GOT3 (cell line): ENCODE measurements around the gene KHDRBS2.

Source experiments
- DNase-seq: peaks from one replicate; lab custom pipeline; 2025; ENCODE audit warnings: mixed read lengths; lab: John Stamatoyannopoulos, UW

Gene KHDRBS2

GRCh38 chr6:62175195-62175594 lies 110.8 kb downstream of the KHDRBS2 start:
- no peak for DNase-seq

- DNase-seq: no peak
Observed at GRCh38 chr6:62174548-62174947, 111.5 kb downstream of the KHDRBS2 start.

DNA sequence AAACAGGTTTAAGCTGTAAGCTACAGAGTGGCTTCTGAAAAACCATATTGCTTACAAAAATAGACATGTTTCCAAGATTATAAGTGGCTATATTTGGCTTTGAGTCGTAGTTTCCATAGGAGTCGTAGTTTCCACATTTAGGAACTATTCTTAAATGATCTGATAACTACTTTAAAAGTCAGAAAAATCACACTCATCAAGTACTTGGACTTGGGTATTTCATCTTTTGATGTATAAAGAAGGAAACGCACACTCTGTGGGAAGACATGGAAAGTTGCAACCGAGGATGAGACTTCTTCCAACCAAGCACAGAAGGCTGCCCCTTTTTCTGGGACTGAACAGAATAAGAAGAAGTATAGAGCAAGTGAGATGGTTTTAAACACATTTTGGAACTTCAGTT lies 118.3 kb downstream of the KHDRBS2 start:
- DNase-seq: no peak

GRCh38 chr6:62162858-62163257 lies 123.2 kb downstream of the KHDRBS2 start:
- DNase-seq: no peak

- no peak for DNase-seq
Observed at GRCh38 chr6:62152796-62153195, 133.2 kb downstream of the KHDRBS2 start.

DNA sequence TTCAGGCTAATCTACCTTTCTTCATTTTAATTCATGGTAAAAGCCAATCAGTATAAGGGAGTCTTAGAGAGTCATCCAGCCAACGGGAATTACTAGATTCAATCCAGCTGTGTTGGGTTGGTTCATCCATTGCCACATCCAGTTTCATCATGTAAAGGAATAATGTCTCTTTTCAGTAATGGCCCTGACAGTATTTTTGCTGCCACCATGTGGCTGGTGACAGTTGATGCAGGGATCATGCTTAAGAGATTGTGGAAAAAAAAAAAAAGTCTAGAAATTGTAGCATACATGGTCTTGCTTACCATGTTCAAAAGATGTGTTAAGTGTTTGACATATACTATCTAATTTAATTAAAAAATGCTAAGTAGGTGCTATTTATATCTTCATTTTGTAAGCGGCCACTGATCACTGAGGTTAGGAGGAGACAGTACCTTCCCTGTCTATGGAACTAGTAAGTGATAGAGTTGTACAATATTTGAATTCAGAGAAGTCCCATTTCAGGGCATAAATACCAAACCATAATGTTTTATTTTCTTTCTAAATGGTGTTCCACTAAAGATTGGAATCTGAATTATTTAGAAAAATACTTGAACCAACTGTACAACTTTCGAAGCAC lies 135.9 kb downstream of the KHDRBS2 start:
- no peak for DNase-seq

DNA sequence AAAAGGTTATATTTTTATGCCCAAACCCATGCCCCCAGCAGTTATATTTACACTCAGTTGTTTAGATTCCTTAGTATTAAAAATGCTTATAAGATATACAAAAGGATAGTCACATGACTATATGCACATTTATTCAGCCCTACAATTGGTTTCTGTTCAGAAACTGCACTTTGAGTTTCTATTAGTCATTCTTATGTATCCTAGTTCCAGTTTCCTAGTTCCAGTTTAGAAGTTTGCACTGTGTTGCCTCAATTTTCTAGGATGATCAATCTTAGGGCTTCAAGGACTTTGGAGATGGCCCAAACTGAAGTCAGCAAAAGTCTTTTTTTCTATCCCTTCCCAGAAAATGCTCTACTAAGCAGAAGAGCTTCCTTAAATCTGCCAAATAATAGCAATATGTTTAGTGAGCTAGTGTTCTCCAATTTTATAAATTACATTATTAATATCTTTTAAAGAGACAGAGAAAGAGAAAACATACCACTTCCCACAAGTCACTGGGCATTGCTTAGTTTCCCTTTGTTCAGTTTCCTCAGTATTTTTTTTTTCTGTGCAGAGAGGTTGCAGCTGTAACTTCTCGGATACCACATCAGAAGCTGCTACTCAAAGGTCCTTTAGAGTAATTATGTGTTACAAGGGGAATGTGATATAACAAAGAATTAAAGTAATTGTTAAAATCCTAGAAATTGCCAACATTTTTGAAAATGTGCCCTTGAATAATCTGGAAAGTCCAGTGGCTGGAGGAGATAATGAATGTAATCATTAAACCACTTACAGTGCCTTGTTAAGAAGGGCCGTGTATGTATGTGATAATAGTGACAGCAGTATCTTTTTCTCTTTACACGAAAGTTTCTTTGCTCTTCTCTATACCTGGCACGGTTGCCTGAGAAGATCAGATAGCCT lies 138.8 kb downstream of the KHDRBS2 start:
- no peak for DNase-seq

DNA sequence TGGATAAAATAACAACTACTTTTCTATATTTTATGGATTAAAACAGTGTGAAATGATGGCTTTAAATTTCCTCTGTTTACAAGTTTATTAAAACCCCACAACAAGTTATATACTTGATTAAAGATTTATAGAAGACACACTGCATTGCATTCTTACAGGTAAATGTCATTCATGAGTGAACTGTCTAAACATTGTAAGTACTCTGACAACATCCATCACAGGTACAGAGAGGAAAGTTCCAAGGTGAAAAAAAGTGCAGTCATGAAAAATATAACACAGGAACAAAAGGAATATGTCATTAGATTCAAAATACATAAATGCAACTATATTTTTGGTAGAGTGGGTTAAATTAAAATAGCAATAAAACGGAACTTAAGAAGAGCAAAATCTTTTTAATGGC lies 156.9 kb downstream of the KHDRBS2 start:
- DNase-seq: no peak

- no peak for DNase-seq
Observed at GRCh38 chr6:62119401-62119800, 166.6 kb downstream of the KHDRBS2 start.

DNA sequence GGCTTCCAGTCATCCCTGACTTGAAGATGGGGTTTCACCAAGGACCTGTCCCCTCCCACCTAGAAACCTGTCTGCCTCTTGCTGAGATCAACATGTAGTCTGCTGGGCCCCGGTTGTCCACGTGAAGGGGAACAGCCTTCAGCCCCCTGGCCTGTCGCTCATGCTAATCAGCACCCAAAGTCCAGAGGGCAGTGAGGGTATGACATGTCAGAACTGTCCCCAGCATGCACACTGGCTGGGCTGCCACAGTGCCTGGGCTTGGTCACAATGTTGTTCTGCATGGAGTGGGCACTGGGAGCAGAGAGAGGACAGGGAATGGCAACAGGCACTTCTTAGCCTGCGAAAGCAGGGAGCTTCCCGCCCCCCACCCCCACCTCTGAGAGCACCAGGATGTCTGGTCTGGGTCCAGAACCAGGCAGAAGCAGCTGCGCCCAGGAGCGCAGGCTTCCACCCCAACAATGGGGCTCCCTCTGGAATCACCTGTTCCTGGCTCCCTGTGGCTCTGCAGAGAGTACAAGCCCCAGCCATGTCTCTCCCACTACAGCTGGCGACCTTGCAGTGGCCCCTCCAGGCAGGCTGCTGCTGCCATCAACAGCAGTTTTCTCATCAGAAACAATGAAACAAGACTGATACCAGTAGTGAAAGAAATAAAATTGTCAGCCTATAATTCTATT lies 182.7 kb downstream of the KHDRBS2 start:
- DNase-seq: no peak

DNA sequence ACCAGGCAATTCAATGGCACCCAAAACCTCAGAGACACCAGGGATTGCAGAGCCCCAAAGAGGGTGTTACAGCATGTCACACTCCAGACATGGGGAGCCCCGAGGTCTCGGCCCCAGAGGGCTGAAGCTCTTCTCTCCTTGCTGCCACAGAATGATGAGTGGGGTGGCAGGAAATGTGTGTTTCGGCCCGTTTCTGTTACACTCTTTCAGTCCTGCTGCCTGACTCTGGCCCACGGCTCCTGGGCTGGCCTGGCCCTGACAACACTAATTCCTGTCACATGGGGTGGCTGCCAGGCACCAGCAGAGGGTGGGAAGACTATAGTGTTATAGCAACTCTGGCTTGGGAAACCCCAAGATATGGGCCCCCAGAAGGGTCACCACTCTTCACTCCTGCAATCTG lies 183.6 kb downstream of the KHDRBS2 start:
- DNase-seq: no peak

GRCh38 chr6:62090442-62091229 lies 195.4 kb downstream of the KHDRBS2 start:
- DNase-seq: no peak

DNA sequence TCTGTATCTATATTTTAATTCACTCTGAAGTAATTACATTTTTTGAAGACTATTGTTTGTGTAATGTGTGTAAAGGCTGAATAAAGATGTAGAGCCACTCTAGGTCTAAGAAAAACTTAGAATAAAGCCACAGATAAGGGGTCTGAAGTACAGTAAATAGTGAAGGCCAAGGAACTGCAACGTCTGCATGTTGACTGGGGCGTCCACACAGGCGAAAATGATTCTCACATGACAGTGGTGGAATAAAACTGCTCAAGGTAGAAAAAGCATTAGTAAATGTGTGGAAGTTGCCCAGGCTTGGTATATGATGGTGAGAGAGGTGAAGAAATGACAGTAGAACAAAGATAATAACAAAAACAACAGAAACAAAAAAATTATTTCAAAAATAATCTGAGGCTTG lies 196.2 kb downstream of the KHDRBS2 start:
- no peak for DNase-seq

DNA sequence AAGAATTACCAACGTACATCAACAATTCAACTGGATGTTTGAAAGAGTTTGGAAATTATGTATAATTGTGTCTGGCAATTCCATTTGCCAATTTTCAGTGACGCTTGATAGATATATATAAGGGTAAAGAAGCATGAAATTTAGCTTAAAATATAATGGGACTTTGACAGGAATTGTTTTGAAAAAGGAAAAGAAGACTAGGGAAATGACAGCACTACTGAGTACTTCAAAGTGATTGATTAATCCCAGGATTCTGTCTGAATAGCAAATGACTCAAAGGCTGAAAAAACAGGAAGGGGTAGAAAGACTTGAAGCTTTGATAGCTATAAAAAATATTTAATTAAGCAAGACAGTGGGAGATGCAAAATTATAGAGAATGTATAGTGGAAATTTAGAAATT lies 200.0 kb downstream of the KHDRBS2 start:
- no peak for DNase-seq

DNA sequence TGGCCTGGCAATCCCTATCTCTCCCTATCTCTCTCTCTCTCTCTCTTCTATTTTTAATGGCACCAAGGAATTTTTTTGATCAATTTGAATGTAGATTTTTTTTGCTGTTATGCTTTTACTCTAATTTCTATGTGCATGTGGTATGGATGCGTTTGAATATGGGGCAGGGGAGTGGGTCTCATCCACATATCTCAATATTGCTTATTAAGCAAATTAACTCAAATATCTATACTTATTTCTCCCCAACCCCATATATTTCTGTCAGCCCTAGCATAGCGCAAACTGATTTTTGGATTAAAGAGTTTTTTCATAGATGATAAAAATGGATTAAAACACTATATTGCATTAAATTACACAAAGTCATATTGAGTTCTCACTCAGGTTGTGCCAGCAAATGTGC lies 210.2 kb downstream of the KHDRBS2 start:
- DNase-seq: no peak

DNA sequence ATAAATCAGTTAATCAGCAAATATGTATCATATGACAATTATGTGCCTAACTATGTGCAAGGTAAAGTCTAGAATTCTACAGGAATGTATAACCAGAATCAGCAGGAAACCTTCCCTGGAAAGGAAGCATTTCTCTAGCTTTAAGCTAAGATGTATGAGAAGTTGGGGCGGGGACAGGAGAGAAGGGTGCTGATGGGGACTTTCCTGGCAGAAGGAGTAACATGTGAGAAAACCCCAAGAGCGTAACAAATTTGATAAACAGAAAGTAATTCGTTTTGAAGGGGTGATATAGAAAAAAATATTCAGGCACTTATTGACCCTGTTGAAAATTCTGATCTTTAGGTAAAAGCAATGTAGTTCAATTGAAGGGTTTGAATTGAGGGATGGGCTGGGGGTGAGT lies 226.1 kb downstream of the KHDRBS2 start:
- no peak for DNase-seq

DNA sequence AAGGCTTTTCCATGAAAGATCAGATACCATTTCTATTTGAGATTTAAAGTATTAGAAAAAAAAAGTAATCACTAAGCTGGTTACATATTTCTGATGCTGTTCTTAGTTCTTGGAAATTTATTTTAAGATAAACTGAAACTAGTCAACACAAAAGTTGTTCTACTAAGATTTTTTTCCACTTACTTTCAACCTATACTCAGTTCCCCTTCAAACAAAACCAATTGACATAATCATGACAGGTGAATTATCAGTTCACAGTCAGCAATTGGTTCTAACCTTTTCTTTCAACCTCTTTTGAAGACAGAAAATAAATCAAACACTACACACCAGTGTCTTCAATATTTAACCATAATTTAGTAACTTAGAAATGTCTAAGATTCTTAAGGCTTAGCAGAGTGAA lies 228.7 kb downstream of the KHDRBS2 start:
- DNase-seq: no peak

DNA sequence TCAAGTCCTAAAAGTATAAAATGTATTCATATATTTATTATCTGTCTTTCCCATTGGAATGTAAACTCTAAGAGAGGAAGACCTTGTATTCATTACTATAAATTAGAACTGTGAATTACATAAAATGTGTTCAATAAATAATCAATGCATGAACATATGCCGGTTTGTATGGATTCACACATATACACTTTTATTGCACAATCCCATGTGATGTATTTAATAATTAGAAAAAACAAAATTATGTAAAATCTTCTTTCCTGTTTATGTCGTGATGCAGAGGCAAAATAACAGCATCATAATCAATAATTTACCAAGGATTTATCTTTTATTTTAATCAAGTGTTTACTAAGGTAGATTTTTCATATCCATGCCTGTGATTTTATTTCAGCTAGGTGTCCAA lies 240.5 kb downstream of the KHDRBS2 start:
- no peak for DNase-seq

- DNase-seq: no peak
Observed at GRCh38 chr6:62043084-62043483, 242.9 kb downstream of the KHDRBS2 start.

DNA sequence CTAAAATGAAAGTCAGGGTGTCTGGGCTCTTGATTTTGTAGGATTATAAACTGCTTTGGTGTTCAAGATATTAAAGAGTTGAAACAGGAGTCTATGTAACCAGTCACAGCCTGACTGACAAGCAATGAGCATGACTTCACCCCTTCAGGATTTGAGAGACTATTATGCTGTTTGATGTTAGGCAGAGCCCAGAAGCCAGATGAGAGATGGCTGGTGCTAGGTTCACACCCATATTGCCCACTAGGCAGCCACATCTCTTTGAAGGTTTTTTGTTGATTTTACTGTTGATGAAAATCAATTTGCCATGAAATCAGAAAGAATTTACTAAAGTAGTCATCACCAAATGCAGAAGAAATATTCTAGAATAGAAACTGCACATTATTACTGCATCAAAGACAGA lies 243.6 kb downstream of the KHDRBS2 start:
- no peak for DNase-seq

GRCh38 chr6:62039605-62040004 lies 246.4 kb downstream of the KHDRBS2 start:
- DNase-seq: no peak

GRCh38 chr6:62037445-62037844 lies 248.6 kb downstream of the KHDRBS2 start:
- DNase-seq: no peak
